GM12875 (cell line): ENCODE data around the gene PCCA.

Experiments used
- H3K4me3 ChIP-seq: one replicate; pipeline ENCODE4 v1.5.1; 2011; ENCODE audit warnings: low read depth, low read length, control low read depth
- TF ChIP-seq, protein P1 (sequence below): IDR thresholded peaks from 2 replicates; pipeline ENCODE4 v1.5.1; 2011; ENCODE audit warnings: low read depth, mild to moderate bottlenecking, control low read depth, inconsistent platforms, low read length, moderate library complexity, borderline replicate concordance; ENCODE audit not compliant: insufficient read depth

The PCCA gene

DNA sequence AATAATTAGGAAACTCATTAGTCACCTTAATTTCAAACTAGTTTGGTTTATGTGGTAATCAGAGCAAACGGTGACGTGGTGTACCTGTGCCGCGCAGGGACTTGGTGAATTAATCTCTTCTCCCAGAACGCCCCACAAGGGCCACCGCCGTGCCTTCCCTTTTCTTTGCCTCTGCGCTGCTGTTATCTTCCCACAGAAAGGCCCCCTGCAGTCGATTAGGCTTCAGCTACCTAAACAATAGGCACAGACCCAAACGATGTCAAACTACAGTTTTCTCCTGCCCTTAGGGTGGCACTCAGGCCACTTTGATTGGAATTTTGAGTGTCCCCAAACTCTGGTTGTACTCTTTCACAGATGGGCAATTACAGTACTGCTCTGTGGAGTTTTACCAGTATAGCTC, 384.2 kb downstream of the PCCA start:
- TF ChIP-seq, protein P1, sequence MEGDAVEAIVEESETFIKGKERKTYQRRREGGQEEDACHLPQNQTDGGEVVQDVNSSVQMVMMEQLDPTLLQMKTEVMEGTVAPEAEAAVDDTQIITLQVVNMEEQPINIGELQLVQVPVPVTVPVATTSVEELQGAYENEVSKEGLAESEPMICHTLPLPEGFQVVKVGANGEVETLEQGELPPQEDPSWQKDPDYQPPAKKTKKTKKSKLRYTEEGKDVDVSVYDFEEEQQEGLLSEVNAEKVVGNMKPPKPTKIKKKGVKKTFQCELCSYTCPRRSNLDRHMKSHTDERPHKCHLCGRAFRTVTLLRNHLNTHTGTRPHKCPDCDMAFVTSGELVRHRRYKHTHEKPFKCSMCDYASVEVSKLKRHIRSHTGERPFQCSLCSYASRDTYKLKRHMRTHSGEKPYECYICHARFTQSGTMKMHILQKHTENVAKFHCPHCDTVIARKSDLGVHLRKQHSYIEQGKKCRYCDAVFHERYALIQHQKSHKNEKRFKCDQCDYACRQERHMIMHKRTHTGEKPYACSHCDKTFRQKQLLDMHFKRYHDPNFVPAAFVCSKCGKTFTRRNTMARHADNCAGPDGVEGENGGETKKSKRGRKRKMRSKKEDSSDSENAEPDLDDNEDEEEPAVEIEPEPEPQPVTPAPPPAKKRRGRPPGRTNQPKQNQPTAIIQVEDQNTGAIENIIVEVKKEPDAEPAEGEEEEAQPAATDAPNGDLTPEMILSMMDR = no peak
- H3K4me3 ChIP-seq = no peak overlapping the region

DNA sequence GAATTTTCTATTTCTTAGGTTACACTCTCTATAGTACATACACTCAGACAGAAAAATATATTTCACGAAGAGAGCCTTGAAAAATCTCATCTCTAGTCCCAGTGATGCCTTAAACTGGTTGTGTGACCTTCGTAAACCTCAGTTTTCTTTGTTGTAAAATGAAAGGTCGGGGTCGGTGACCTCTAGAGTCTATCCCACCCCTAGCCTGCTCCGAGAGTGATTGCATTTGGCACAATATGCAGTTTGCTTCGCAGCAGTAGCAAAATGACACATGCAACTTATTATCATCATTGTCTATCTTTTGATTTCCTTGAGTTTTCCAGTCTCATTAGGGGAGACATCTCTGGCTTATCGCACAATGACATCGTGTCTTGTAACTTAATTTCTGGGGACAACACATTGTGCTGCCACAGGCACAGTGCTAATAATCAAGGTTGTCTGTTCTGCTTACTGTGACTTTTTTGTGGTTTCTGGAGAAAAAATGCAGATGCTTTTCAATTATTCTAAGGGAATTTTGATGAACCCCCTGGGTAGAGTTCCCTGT, 384.7 kb downstream of the PCCA start:
- TF ChIP-seq, protein P1 = no peak
- H3K4me3 ChIP-seq = no peak overlapping the region

DNA sequence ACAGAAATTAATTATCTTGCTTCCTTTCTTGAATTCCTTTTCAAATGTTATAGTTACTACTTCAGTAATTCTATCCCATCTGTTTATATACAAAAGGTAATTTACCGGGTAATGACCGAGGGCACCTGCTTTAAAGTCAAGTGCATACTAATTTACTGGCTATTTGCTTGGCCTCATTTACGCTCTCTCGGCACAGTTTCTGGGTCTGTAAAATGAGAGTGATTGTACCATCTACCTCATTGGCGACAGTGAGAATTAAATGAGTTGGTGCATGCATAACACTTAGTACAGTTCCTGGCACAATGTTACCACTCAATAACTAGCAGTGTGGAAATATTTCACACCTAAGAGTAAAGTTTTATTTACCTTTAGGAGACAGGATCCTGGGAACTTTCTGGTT, 388.1 kb downstream of the PCCA start:
- TF ChIP-seq, protein P1 = no peak
- H3K4me3 ChIP-seq = no peak overlapping the region

DNA sequence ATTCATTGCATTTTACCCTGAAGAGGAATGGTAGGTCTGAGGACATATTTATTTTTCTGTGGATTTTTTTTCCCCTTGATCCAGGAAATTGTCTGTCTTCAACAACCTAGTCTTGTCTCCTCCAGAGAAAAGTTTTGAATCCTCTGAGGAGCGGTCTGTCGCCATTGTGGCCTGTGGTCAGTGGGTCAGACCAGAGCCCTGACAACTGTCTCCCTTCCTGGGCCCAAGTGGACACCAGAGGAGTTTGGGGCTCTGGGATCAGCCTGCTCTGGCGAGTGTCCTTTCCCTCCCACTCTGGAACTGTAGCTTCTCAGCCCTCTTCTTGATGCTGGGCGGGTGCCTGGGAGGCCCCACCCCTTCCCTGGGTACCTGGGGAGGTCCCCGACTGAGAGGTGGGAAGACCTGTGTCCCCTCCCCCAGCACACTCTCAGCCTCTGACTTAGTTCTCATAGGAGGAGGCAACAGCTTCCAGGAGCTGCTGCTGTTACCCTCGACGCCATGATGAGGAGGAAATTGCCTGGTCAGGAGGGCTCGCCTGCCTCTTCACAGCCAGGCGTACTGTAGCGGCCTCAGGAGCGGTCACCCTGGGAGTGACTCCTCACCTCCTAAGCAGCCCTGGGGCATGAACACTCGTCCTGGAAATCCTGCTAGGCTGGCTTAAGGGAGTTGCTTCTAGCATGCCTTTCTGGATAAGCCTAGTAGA, 389.4 kb downstream of the PCCA start:
- no peak overlapping the region for H3K4me3 ChIP-seq
- TF ChIP-seq, protein P1 = no peak

DNA sequence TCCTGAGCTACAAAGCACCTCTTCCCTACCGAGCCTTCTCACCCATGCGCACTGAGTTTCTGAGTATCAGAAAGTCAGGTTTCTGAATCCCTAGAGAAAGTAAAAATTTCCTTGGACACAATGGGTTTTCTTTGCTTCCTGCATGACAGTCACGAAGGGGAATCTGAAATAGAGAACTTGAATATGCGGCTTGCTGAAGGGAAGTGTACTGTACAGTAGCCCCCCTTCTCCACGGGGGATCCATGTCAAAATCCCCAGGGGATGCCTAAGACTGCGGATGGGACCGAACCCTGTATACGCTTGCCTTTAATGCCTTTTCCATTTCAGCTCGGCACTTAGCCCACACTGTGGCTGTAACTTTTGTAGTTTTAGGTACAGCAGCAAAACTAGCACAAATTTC, 391.8 kb downstream of the PCCA start:
- H3K4me3 ChIP-seq = no peak overlapping the region
- TF ChIP-seq, protein P1 = no peak

DNA sequence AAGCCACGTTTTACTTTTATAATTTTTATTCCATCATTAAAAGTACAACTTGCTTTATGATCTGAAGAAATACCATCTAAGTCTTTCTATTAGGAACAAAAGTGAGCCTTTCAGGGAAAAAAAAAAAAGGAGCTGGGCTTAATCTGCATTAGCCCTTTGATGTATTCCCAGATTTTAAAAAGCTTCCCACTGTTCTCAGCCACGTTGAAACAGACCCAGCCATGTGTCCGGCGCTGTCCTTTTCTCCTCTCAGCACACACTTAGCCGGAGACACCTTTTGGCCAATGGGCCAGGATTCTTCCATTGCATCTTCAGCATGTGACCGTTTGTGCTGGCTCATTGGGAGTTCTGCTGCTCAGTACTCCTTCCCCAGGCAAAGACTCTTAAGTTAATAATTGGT, 394.2 kb downstream of the PCCA start:
- TF ChIP-seq, protein P1 = no peak

DNA sequence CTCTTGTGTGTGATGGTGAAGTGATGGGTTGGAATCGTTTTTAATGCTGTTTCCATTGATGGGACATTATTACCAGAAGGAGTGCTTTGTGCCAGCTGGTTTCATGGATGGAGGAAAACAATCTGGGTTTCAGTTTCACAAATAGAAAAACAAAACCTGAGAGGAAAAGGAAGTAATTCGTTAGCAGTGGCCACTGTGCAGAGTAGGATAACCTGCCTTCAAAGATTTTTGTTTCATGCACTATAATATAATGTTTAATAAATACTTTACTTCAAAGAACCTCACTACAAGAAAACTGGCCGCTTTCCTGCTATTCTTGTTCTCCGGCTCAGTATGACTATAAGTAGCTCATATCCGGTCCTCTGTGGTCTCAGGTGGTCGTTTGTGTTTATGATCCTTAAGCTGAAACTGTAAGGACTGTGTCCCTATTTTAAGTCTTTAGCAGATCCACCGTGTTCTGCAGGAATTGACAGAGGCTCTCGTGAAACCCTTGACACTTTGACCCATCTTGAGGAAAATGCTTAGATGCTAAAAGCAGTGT, 395.0 kb downstream of the PCCA start:
- TF ChIP-seq, protein P1 = no peak

More for the DNA sequence above, 394.2 kb downstream of the PCCA start:
- no peak overlapping the region for H3K4me3 ChIP-seq

More for the DNA sequence above, 395.0 kb downstream of the PCCA start:
- H3K4me3 ChIP-seq = no peak overlapping the region
